ENCODE results near the gene PRKCH. TPM values are rescaled to one million over a fixed set of nuclear protein-coding genes. Genes with fewer than 3 reads are reported as not detected.

Gene PRKCH
- total and polyA plus RNA-seq, 9 of the 15 experiments (the other 6 are each of a cell fraction or from before 2014, with no cell fraction given), result 0.61 to 4.4 (median 4.0) TPM

DNA sequence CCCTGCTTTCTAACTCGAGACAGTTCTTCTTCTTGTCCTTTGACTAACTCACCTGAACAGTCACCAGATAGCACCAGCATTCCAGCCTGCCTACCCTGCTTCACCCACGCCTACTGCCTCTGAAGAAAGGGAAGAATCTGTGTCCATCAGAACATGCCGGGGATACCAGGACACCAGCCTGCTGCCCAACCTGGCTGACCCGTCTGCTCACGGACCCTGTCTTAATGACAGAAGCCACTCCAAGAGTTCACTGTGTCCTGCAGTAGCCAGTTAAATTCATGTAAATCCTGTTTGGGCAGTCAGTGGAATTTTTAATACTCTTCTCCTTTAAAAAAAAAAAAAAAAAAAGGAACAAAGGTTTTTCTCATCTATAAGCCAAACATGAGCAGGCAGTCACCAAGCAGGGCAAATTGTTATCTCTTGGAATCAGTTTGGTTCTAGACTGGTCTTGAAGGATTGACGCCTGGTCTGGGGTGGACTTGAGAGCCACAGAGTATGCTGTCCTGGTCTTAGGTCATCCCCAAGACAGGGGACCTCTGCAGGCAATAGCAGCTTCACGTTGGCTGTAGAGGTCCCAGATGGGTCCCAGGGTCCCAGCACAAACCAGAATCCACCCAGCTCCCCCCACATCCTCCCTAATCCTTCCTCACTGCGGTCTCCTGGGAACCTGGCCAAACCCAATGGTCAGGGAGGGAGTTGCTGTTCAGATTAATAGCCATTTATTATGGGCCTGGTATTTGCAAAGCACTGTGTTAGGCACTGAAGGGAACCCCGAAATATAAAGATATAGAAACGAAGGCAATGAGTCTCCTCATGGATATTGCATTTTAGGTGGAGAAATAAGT lies 192.8 kb downstream of the PRKCH start:
- Histone ChIP-seq H3K9ac (ENCODE audit: insufficient read depth in 1 of 2, low read depth in 2 of 2, low read length in 2 of 2) (no peak overlapping the region), H3K79me2 (ENCODE audit: control insufficient read depth, insufficient read depth, low read length) (no peaks in the 10 kb centered on the region), H3K27ac (ENCODE audit: extremely low read depth, low read depth, low read length) (no peak overlapping the region), H3K36me3 (ENCODE audit: control insufficient read depth, insufficient read depth, low read length) (no peaks in the 10 kb centered on the region), H2AFZ (ENCODE audit: low read depth, low read length) (no peak overlapping the region), H3K4me1 (replicated peaks in 1 of 2; ENCODE audit: control insufficient read depth in 2 of 2, insufficient read depth in 2 of 2, low read length in 2 of 2) (no peaks in the 10 kb centered on the region; a peak in 1 of 5 replicates), H3K4me3 (no peak overlapping the region), H3K4me2 (ENCODE audit: insufficient read depth, low read length) (no peak overlapping the region), H3K9me1 (ENCODE audit: control insufficient read depth, insufficient read depth, low read length) (no peaks in the 10 kb centered on the region), H3K9me3 (replicated peaks; ENCODE audit: control insufficient read depth, insufficient read depth, low read depth, low read length) (no peaks in the 10 kb centered on the region), H3K27me3 (ENCODE audit: control insufficient read depth in 2 of 2, insufficient read depth in 2 of 2, low read length in 2 of 2) (peaks cover 0 to 4% of the 10 kb centered on the region in 2 experiments; a peak in 2 of 5 replicates), H4K20me1 (replicated peaks; ENCODE audit: control insufficient read depth, insufficient read depth, low read length) (no peaks in the 10 kb centered on the region)
- peak; percentile 65 for TF ChIP-seq VEZF1 (CRISPR knock-in tag; IDR thresholded peaks at IDR 0.05)
- no peak for TF ChIP-seq ZNF512 (tag; IDR thresholded peaks at IDR 0.05)
- 0 out of 2 replicates have a peak, but pooled peaks have one; percentile 5 for TF ChIP-seq NFIC (IDR thresholded peaks at IDR 0.05)
- no TSS peak for BruUV-seq (replicated peaks)
- FAIRE-seq (no peak), ATAC-seq (no peak), DNase-seq (ENCODE audit: extremely low read depth in 1 of 4, low spot score in 3 of 4) (no peak)
- intact Hi-C loops (cut with micrococcal nuclease) (no loop called here), in situ Hi-C loops (cut with MboI) (no loop called here)
- POLR2A ChIA-PET, result no interaction called here
- CTCF ChIA-PET (ENCODE audit: low intra/inter-chr PET ratio), result no interaction called here
- WGBS (ENCODE audit: insufficient coverage, low coverage, missing lambda C conversion rate), result 27% methylated on average over 10 of the region's 10 CpGs
